22Rv1 (cell line): Measurements from ENCODE around the gene HNRNPR.
A peak's percentile ranks its signal among the peaks of the same experiment; 100 is the strongest.

ENCODE experiments used
- H3K27ac ChIP-seq: fragments of 450-650 bp; 2 replicates; pipeline ENCODE4 v1.5.1; 2017
- CTCF ChIP-seq: fragments of 450-650 bp; IDR thresholded peaks from 2 replicates; pipeline ENCODE4 v1.5.1; 2017; ENCODE audit warnings: mild to moderate bottlenecking
- ZFX ChIP-seq: fragments of 450-650 bp; IDR thresholded peaks from 2 replicates; pipeline ENCODE4 v1.6.1; 2017; ENCODE audit warnings: antibody characterized with exemption, borderline replicate concordance

HNRNPR gene

GRCh38 chr1:23354245-23354644 lies 10.2 kb upstream of the HNRNPR start:
- TF ChIP-seq CTCF = no peak
- no peak for TF ChIP-seq ZFX
- no peak overlapping the region for H3K27ac ChIP-seq

DNA sequence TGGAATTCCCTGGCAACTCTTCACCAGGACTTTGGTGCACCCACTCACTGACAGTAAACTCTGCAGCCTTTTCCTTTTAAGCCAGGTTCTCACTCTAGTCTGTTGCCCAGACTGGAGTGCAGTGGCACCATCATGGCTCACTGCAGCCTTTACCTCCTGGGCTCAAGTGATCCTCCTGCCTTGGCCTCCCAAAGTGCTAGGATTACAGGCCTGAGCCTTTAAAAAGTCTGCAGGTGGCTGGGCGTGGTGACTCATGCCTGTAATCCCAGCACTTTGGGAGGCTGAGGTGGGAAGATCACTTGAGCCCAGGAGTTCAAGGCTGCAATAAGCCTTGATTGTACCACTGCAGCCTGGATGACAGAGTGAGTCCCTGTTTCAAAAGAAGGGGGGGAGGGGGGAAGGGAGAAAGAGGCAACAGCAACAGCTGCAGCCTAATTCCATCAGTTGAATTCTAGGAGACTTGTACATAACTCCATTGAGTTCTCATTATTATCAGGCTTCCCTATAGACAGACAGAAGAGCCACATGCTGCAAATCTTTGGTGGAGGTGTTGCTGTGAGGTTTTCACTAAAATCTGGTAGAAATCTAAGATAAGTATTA lies 8.1 kb upstream of the HNRNPR start:
- no peak overlapping the region for H3K27ac ChIP-seq
- no peak for TF ChIP-seq ZFX
- no peak for TF ChIP-seq CTCF

DNA sequence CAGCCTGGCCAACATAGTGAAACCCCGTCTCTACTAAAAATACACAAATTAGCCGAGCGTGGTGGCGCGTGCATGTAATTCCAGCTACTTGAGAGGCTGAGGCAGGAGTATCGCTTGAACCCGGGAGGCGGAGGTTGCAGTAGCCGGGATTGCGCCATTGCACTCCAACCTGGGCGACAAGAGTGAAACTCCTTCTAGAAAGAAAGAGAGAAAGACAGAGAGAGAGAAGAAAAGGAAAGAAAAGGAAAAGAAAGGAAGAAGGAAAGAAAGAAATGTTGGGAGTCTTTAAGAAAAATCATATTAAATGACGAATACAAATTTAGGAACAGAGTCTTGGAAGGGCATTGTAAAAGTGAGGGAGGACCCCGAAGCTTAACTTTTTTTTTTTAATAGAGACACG lies 1.8 kb upstream of the HNRNPR start:
- H3K27ac ChIP-seq = no peak overlapping the region
- TF ChIP-seq ZFX (no peak), CTCF (no peak)

GRCh38 chr1:23344987-23345472 lies 946 bp upstream of the HNRNPR start:
- TF ChIP-seq ZFX = no peak
- TF ChIP-seq CTCF = no peak
- H3K27ac ChIP-seq = peak overlapping the region; percentile 96

- peak overlapping the region; percentile 96 for H3K27ac ChIP-seq
- TF ChIP-seq CTCF (no peak), ZFX (no peak)
Observed at GRCh38 chr1:23343221-23344110, 618 bp downstream of the HNRNPR start.

DNA sequence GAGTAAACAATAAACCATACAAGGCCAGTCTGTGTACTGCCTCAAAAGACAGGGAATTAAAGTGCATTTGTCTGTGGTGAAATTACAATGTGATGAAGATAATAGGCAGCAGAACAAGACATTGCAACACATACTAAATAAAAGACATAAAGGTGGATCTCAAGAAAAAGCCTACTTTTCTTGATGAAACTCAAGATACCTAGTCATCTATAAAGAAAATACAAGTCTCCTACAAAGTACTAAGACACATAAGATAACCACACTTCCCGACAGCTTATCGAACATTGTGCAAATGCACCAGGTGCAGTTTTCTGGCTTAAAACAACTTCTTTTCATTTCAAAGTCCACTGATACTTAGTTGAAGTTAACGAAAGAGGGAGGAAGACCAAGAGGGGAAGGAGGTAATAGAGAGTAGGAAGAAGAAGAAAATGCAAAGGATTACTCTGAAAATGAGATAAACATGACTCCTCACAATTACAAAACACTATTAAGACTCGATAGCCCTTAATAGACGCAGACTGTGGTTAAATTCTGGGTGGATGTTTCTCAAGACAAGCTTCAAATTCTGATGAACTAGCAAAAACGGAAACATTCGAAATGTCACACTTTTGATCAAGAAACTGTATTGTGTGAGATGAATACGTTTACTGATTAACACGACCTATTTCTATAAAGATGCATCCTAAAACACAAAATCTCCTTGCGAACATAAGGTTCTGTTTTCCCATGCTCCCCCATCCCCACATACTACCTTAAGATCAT lies 2.0 kb downstream of the HNRNPR start:
- TF ChIP-seq ZFX (no peak), CTCF (no peak)

More for the DNA sequence above, 2.0 kb downstream of the HNRNPR start:
- no peak overlapping the region for H3K27ac ChIP-seq
